GM23248 (cell line): ENCODE results near the gene PISD. TPM values are rescaled to one million over a fixed set of nuclear protein-coding genes. Genes with fewer than 3 reads are reported as not detected.

ENCODE experiments used
- DNase-seq: peaks from one replicate; pipeline ENCODE4 v3.0.0-alpha.2; 2015
- H2AFZ ChIP-seq: fragments of 200-600 bp; sonication (generic); 2 replicates; pipeline ENCODE4 v1.6.1; 2016; ENCODE audit warnings: antibody characterized with exemption
- H3F3A ChIP-seq: fragments of 200-600 bp; sonication (generic); 2 replicates; pipeline ENCODE4 v1.6.1; 2016; ENCODE audit warnings: mild to moderate bottlenecking, antibody characterized with exemption, mixed run types; ENCODE audit not compliant: insufficient read depth
- H3K27ac ChIP-seq: fragments of 200-600 bp; sonication (generic); 2 replicates; pipeline ENCODE4 v1.5.1; 2016; ENCODE audit warnings: mild to moderate bottlenecking
- H3K27me3 ChIP-seq: fragments of 200-600 bp; sonication (generic); replicated peaks from 2 replicates; pipeline ENCODE4 v1.6.1; 2016; ENCODE audit warnings: mild to moderate bottlenecking; ENCODE audit not compliant: insufficient read depth
- H3K36me3 ChIP-seq: fragments of 200-600 bp; sonication (generic); 2 replicates; pipeline ENCODE4 v1.6.1; 2016; ENCODE audit warnings: low read depth, mild to moderate bottlenecking
- H3K4me1 ChIP-seq: fragments of 200-600 bp; sonication (generic); 2 replicates; pipeline ENCODE4 v1.6.1; 2016; ENCODE audit warnings: mild to moderate bottlenecking; ENCODE audit not compliant: insufficient read depth
- H3K4me2 ChIP-seq: fragments of 200-600 bp; sonication (generic); one replicate; pipeline ENCODE4 v1.6.1; 2016; ENCODE audit warnings: mild to moderate bottlenecking; ENCODE audit not compliant: unreplicated experiment
- H3K4me3 ChIP-seq: fragments of 200-600 bp; sonication (generic); 2 replicates; pipeline ENCODE4 v1.5.1; 2016; ENCODE audit warnings: mild to moderate bottlenecking
- H3K79me2 ChIP-seq: fragments of 200-600 bp; sonication (generic); 2 replicates; pipeline ENCODE4 v1.6.1; 2016; ENCODE audit warnings: mild to moderate bottlenecking; ENCODE audit not compliant: insufficient read depth
- H3K9ac ChIP-seq: fragments of 200-600 bp; sonication (generic); 2 replicates; pipeline ENCODE4 v1.6.1; 2016; ENCODE audit warnings: mild to moderate bottlenecking
- H3K9me2 ChIP-seq: fragments of 200-600 bp; sonication (generic); 2 replicates; pipeline ENCODE4 v1.6.1; 2016; ENCODE audit warnings: mixed run types, mild to moderate bottlenecking, moderate library complexity; ENCODE audit not compliant: insufficient read depth
- H3K9me3 ChIP-seq: fragments of 200-600 bp; sonication (generic); one replicate; pipeline ENCODE4 v1.6.1; 2017; ENCODE audit warnings: low read depth
- H4K20me1 ChIP-seq: fragments of 200-600 bp; sonication (generic); 2 replicates; pipeline ENCODE4 v1.6.0; 2016; ENCODE audit not compliant: insufficient read depth
- EZH2 ChIP-seq: fragments of 200-600 bp; sonication (generic); IDR thresholded peaks from 2 replicates; pipeline ENCODE4 v1.6.1; 2018; ENCODE audit warnings: antibody characterized with exemption, mild to moderate bottlenecking; ENCODE audit not compliant: insufficient read depth, poor library complexity, severe bottlenecking
- EZH2phosphoT487 ChIP-seq: fragments of 200-600 bp; sonication (generic); IDR thresholded peaks from 2 replicates; pipeline ENCODE4 v1.6.1; 2018; ENCODE audit warnings: antibody characterized with exemption, moderate library complexity, mild to moderate bottlenecking, low read depth; ENCODE audit not compliant: insufficient read depth
- WGBS, 2 experiments: methylation state at CpG; one replicate each; pipeline ENCODE4 v1.1.6; 2015 to 2017; ENCODE audit warnings: low lambda C conversion rate in 2 of 2, low coverage in 1 of 2; ENCODE audit errors: missing lambda C conversion rate in 2 of 2; 5-methylcytosine and 5-hydroxymethylcytosine counted together
- in situ Hi-C: fragments of 300-500 bp; cut with MboI; formaldehyde crosslinking; loops from 2 replicates; pipeline ENCODE4 v1.15.0; 2020
- polyA plus RNA-seq: library from polyadenylated mRNA; unstranded; fragments of >200 nt; fragmentation: Nextera tagmentation; extraction: Ambion mirVana; gene quantifications from 2 replicates; pipeline ENCODE4 v1.2.1, GENCODE V29; 2016
- total RNA-seq: library from RNA; depleted of rRNA; stranded (reverse); fragments of >200 nt; shearing (Covaris generic); gene quantifications from 2 replicates; pipeline ENCODE4 v1.2.3, GENCODE V29; 2014

PISD gene
- total and polyA plus RNA-seq, 2 experiments from 2014 or later, result 32.7 to 34.2 TPM

GRCh38 chr22:31623592-31624304 is 38.3 kb downstream of the PISD start:
- Histone ChIP-seq H3F3A (no peaks in the 10 kb centered on the region), H2AFZ (no peak overlapping the region), H3K27ac (no peak overlapping the region), H3K9ac (no peak overlapping the region), H3K4me1 (no peaks in the 10 kb centered on the region), H3K4me3 (no peak overlapping the region), H4K20me1 (no peaks in the 10 kb centered on the region), H3K36me3 (no peaks in the 10 kb centered on the region), H3K27me3 (no peaks in the 10 kb centered on the region), H3K79me2 (peaks cover 76% of the 10 kb centered on the region), H3K4me2 (no peak overlapping the region), H3K9me2 (no peaks in the 10 kb centered on the region), H3K9me3 (no peaks in the 10 kb centered on the region)
- no peak for DNase-seq
- 95 to 96% methylated on average over 18 of the region's 18 CpGs for WGBS, 2 experiments
- in situ Hi-C loops, result no loop called here
- no peak for TF ChIP-seq EZH2
- TF ChIP-seq EZH2phosphoT487, result no peak

- DNase-seq, result no peak
- H4K20me1 ChIP-seq, result no peaks in the 10 kb centered on the region
- H3K4me3 ChIP-seq, result no peak overlapping the region
- H3K79me2 ChIP-seq, result peaks cover 68% of the 10 kb centered on the region
- in situ Hi-C loops, result no loop called here
- H3K9ac ChIP-seq, result no peak overlapping the region
- no peaks in the 10 kb centered on the region for H3K27me3 ChIP-seq
- no peak overlapping the region for H2AFZ ChIP-seq
- no peak overlapping the region for H3K27ac ChIP-seq
- no peaks in the 10 kb centered on the region for H3K9me2 ChIP-seq
- H3K36me3 ChIP-seq, result no peaks in the 10 kb centered on the region
- 40 to 59% methylated on average over 1 of the region's 1 CpG for WGBS, 2 experiments
- TF ChIP-seq EZH2 (no peak), EZH2phosphoT487 (no peak)
- H3F3A ChIP-seq, result no peaks in the 10 kb centered on the region
- H3K4me2 ChIP-seq, result no peak overlapping the region
- no peaks in the 10 kb centered on the region for H3K9me3 ChIP-seq
- no peaks in the 10 kb centered on the region for H3K4me1 ChIP-seq
These were observed 39.0 kb downstream of the PISD start for GRCh38 chr22:31622980-31623379.

GRCh38 chr22:31621507-31622124 is 40.4 kb downstream of the PISD start:
- no peak overlapping the region for H3K27ac ChIP-seq
- DNase-seq, result no peak
- no peaks in the 10 kb centered on the region for H4K20me1 ChIP-seq
- WGBS, 2 experiments, result 89 to 95% methylated on average over 18 to 19 of the region's 19 CpGs
- H3K27me3 ChIP-seq, result no peaks in the 10 kb centered on the region
- H3K4me2 ChIP-seq, result no peak overlapping the region
- no peak overlapping the region for H3K9ac ChIP-seq
- no peaks in the 10 kb centered on the region for H3K36me3 ChIP-seq
- no peaks in the 10 kb centered on the region for H3K9me3 ChIP-seq
- H3F3A ChIP-seq, result no peaks in the 10 kb centered on the region
- in situ Hi-C loops, result no loop called here
- H3K9me2 ChIP-seq, result no peaks in the 10 kb centered on the region
- H3K79me2 ChIP-seq, result peaks cover 55% of the 10 kb centered on the region
- TF ChIP-seq EZH2 (no peak), EZH2phosphoT487 (no peak)
- no peaks in the 10 kb centered on the region for H3K4me1 ChIP-seq
- no peak overlapping the region for H2AFZ ChIP-seq
- H3K4me3 ChIP-seq, result no peak overlapping the region

GRCh38 chr22:31620756-31621480 is 41.1 kb downstream of the PISD start:
- Histone ChIP-seq H3K27me3 (no peaks in the 10 kb centered on the region), H3K4me3 (no peak overlapping the region), H3F3A (no peaks in the 10 kb centered on the region), H3K9ac (no peak overlapping the region), H2AFZ (no peak overlapping the region), H3K36me3 (no peaks in the 10 kb centered on the region), H3K27ac (no peak overlapping the region), H3K9me2 (no peaks in the 10 kb centered on the region), H4K20me1 (no peaks in the 10 kb centered on the region), H3K79me2 (peaks cover 48% of the 10 kb centered on the region), H3K4me2 (no peak overlapping the region), H3K9me3 (no peaks in the 10 kb centered on the region), H3K4me1 (no peaks in the 10 kb centered on the region)
- TF ChIP-seq EZH2 (no peak), EZH2phosphoT487 (no peak)
- in situ Hi-C loops, result no loop called here
- WGBS, 2 experiments, result 92% methylated on average over 19 to 20 of the region's 20 CpGs
- DNase-seq, result no peak
